Measurements from ENCODE around the gene SLC22A2.

DNA sequence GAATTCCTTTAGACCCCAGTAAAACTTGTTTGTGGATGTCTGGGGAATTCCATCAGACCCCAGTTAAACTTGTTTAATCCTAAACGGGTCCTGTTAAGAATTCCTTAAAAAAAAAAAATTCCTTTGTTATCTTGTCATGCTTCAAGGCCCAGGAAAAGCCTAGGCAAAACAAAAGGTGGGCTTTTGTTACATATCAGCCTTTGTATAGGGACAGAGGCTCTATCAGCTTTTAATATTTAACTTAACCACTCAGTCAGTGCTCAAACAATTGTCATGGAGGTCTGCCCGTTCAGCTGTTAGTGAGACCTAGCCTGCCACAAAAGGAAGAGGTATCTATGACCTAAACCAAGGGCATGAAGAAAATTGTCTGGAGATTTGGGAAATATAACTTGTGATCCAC, 83.9 kb downstream of the SLC22A2 start:
- no peak for TF ChIP-seq POLR2A (IDR thresholded peaks at IDR 0.05)
- TF ChIP-seq CTCF (IDR thresholded peaks at IDR 0.05), result no peak
